Pancreas (tissue), 10 donors: ENCODE results near the gene STAG1. TPM values are rescaled to one million over a fixed set of nuclear protein-coding genes. Genes with fewer than 3 reads are reported as not detected.
"Not testable (repeated sequence)": the region's sequence is repeated elsewhere in the genome, so short reads cannot be mapped to it uniquely, and the experiment has no call there.

Experiments
- ATAC-seq, 4 donors: fragments of 200-7000 bp; cut with Tn5 transposase; one replicate each; pipeline versions ENCODE4 v1.8.0 to v1.9.1; 2020; ENCODE audit warnings: mild to moderate bottlenecking in 4 of 4, moderate library complexity in 4 of 4
- DNase-seq, 6 donors: peaks; one replicate each; pipeline ENCODE4 v3.0.0-alpha.2; 2020
- FAIRE-seq: peaks from 2 replicates; lab custom pipeline; 2012; peaks lifted over from hg19 to GRCh38; lab: Jason Lieb, UNC
- H3K27ac ChIP-seq, 4 donors: fragments of 200-600 bp; sonication (generic); 1 replicate in 3 of 4; 2 replicates in 1 of 4; pipeline versions ENCODE4 v1.5.0 to v1.8.0; 2020
- H3K27me3 ChIP-seq, 4 donors: fragments of 200-600 bp; one replicate each; pipeline ENCODE4 v1.8.0; 2021
- H3K36me3 ChIP-seq, 3 donors: fragments of 200-600 bp; sonication (generic) in 1 of 3; one replicate each; pipeline versions ENCODE4 v1.5.0 to v1.8.0; 2020 to 2021
- H3K4me1 ChIP-seq, 3 donors: fragments of 200-600 bp; one replicate each; pipeline ENCODE4 v1.8.0; 2021
- H3K4me3 ChIP-seq, 4 donors: fragments of 200-600 bp; sonication (generic) in 2 of 4; one replicate each; pipeline versions ENCODE4 v1.5.0 to v1.8.0; 2020 to 2021
- H3K9me3 ChIP-seq, 4 donors: fragments of 200-600 bp; one replicate each; pipeline ENCODE4 v1.8.0; 2021
- WGBS, 2 donors: extraction: QIAGEN DNeasy Blood & Tissue Kit; methylation state at CpG; one replicate each; pipeline ENCODE4 v1.1.7; 2013; 5-methylcytosine and 5-hydroxymethylcytosine counted together
- intact Hi-C, 3 donors: fragments of 100-400 bp; cut with DNase I; formaldehyde crosslinking; loops; one replicate each; pipeline versions ENCODE4 v1.11.1 to v1.14.2; 2022
- polyA plus RNA-seq, 2 donors: library from polyadenylated mRNA; stranded (reverse); fragments of 200-250 nt; gene quantifications; one replicate each; pipeline ENCODE4 v1.2.3, GENCODE V29; 2013
- total RNA-seq, 6 donors: library from RNA; stranded (reverse); fragmentation: NEBNext Ultra II Directional in 4 of 6; extraction: Animal tissue kit (Norgen Biotek cat#: 25700) in 4 of 6; gene quantifications; one replicate each; pipeline versions ENCODE4 v1.2.1 to v1.2.4, GENCODE V29; 2021 to 2023
- TF ChIP-seq, protein P1 (sequence below), 4 donors: fragments of 200-600 bp; sonication (generic) in 3 of 4; IDR thresholded peaks; one replicate each; pipeline versions ENCODE4 v1.5.0 to v1.8.0; 2021; ENCODE audit warnings: antibody characterized with exemption in 4 of 4
- donor health status: healthy with polysubstance abuse.
- donor health status: DM: no; HTN: no; CAD: no; lungs with moderate emphysema.
- donor health status: DM: no; HTN: no; CAD: no.
- donor health status: control.
- donor health status: control.
- donor health status: Bipolar disorder and iron deficiency.
- donor health status: DM: yes; HTN: yes; CAD: no.
- donor health status: DM: no; HTN: no; CAD: no.
- donor health status: DM: no; HTN: no; CAD: no.
- donor health status: DM: yes; HTN: yes; CAD: no.

Gene STAG1
- total and polyA plus RNA-seq, 8 donors: 6.8 to 24.1 (median 18.6) TPM

DNA sequence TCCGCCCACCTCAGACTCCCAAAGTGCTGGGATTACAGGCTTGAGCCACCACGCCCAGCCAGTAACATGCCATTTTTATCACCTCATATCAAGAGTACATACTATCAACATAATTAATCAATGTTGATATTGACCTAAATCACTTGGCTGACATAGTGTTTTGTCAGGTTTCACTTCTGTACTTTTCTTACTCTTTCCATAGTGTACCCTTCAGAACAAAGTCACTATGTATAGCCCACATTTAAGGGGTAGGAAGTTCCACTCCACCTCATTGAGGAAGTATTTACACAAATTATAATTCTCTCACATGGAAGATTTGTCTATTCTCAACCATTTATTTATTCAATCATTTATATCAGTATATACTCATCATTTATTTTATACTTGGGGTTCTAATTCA lies 145.2 kb downstream of the STAG1 start:
- 98 to 100% methylated on average over 2 of the region's 2 CpGs for WGBS, 2 donors
- TF ChIP-seq, protein P1, sequence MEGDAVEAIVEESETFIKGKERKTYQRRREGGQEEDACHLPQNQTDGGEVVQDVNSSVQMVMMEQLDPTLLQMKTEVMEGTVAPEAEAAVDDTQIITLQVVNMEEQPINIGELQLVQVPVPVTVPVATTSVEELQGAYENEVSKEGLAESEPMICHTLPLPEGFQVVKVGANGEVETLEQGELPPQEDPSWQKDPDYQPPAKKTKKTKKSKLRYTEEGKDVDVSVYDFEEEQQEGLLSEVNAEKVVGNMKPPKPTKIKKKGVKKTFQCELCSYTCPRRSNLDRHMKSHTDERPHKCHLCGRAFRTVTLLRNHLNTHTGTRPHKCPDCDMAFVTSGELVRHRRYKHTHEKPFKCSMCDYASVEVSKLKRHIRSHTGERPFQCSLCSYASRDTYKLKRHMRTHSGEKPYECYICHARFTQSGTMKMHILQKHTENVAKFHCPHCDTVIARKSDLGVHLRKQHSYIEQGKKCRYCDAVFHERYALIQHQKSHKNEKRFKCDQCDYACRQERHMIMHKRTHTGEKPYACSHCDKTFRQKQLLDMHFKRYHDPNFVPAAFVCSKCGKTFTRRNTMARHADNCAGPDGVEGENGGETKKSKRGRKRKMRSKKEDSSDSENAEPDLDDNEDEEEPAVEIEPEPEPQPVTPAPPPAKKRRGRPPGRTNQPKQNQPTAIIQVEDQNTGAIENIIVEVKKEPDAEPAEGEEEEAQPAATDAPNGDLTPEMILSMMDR (IDR thresholded peaks at IDR 0.05): no peak
- intact Hi-C loops: no loop called here
- Histone ChIP-seq H3K27ac (no peak overlapping the region), H3K27me3 (no peaks in the 10 kb centered on the region), H3K9me3 (no peaks in the 10 kb centered on the region), H3K4me3 (no peak overlapping the region), H3K4me1 (no peaks in the 10 kb centered on the region), H3K36me3 (peaks cover 0 to 4% (median 0%) of the 10 kb centered on the region in 3 donors)
- FAIRE-seq: no peak
- no peak for DNase-seq
- ATAC-seq: no peak

DNA sequence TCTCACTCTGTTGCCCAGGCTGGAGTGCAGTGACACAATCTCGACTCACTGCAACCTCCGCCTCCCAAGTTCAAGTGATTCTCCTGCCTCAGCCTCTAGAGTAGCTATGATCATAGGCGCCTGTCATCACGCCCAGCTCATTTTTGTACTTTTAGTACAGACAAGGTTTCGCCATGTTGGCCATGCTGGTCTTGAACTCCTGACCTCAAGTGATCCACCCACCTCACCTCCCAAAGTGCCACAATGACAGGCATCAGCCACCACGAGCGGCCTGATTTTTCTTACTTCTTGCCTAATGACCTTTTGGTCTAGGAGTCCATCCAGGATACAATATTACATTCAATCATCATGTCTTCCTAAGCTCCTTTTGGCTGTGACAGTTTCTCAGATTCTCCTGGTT lies 146.0 kb downstream of the STAG1 start:
- ATAC-seq, H3K9me3 ChIP-seq, H3K27me3 ChIP-seq, H3K27ac ChIP-seq, H3K4me3 ChIP-seq, H3K4me1 ChIP-seq, DNase-seq, intact Hi-C loops, H3K36me3 ChIP-seq, FAIRE-seq: not testable (repeated sequence)
- 96% methylated on average over 7 of the region's 7 CpGs for WGBS, 2 donors

DNA sequence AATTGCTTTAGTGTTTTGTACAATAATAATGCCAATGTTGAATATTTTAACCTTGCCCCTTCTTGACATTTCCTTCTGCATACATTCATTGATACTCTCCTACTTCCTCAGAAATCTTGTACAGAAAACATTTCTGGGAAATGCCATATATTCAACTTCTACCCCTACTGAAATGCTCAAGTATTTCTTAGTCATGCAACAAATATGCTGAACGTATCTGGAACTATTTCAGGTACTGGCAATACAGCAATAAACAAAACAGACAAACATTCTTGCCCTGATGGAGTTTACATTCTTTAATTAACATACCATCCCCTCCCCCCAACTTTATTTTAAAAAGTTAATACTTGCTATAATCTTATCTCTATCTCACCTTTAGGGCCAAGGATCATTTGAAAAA lies 147.2 kb downstream of the STAG1 start:
- intact Hi-C loops: no loop called here
- Histone ChIP-seq H3K27me3 (no peaks in the 10 kb centered on the region), H3K4me1 (no peaks in the 10 kb centered on the region), H3K36me3 (peaks cover 0 to 4% (median 0%) of the 10 kb centered on the region in 3 donors), H3K27ac (no peak overlapping the region), H3K4me3 (no peak overlapping the region), H3K9me3 (no peaks in the 10 kb centered on the region)
- WGBS, 2 donors: 67 to 74% methylated on average over 1 of the region's 1 CpG
- ATAC-seq (no peak), DNase-seq (no peak), FAIRE-seq (no peak)
- TF ChIP-seq, protein P1 (IDR thresholded peaks at IDR 0.05): no peak

DNA sequence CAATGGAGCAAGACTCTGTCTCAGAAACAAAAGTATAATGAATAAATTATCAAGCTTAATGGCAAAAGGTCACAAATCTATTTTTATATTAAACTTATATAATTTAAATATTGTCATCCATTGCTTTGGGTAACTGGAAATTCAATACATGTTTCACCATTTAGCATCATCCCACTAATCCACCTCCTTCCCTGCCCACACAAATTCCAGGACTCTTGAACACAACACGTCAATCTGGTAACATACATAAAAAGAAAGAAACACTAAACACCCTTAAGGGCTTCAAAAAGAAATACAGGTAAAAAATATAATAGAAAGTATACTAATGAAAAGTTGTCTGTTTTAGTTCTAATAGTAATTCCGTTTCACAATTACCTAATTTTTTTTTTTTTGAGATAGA lies 149.4 kb downstream of the STAG1 start:
- Histone ChIP-seq H3K4me1 (no peaks in the 10 kb centered on the region), H3K9me3 (no peaks in the 10 kb centered on the region), H3K4me3 (no peak overlapping the region), H3K27ac (no peak overlapping the region), H3K27me3 (no peaks in the 10 kb centered on the region), H3K36me3 (peaks cover 0 to 4% (median 0%) of the 10 kb centered on the region in 3 donors)
- FAIRE-seq (no peak), ATAC-seq (no peak), DNase-seq (no peak)
- WGBS, 2 donors: 90 to 93% methylated on average over 2 of the region's 2 CpGs
- TF ChIP-seq, protein P1 (IDR thresholded peaks at IDR 0.05): no peak
- intact Hi-C loops: no loop called here

DNA sequence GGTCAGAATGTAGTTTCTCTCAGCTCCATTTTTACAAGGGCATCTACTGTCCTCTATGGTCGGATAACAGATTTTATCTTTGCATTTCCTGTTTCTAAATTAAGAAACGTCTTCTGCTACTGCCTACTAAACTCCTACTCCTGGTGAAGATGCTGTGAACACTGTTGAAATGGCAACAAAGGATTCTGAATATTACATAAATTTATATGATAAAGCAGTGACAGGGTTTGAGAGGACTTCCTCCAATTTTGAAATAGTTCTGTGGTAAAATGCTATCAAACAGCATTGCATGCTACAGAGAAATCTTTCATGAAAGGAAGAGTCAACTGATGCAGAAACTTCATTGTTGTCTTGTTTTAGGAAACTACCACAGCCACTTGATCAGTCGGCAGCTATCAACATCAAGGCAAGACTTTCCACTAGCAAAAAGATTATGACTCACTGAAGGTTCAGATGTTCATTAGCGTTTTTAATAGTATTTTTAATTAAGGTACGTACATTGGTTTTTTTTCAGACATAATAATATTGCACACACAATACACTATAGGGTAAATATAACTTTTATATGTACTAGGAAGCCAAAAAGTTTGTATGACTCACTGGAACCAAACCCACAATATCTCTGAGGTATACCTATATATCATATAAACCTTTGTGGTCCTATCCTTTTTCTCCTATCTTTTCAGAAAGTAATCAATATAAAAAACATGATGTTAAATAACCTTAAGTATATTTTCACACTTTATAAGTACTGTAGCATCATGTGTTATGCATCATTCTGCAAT lies 156.1 kb downstream of the STAG1 start:
- no peaks in the 10 kb centered on the region for H3K4me1 ChIP-seq
- ATAC-seq (no peak), DNase-seq (no peak), FAIRE-seq (no peak)
- intact Hi-C loops: no loop called here
- no peaks in the 10 kb centered on the region for H3K27me3 ChIP-seq
- TF ChIP-seq, protein P1 (IDR thresholded peaks at IDR 0.05): no peak
- no peaks in the 10 kb centered on the region for H3K9me3 ChIP-seq
- no peak overlapping the region for H3K27ac ChIP-seq
- WGBS, 2 donors: 60 to 63% methylated on average over 5 of the region's 5 CpGs
- no peak overlapping the region for H3K4me3 ChIP-seq
- H3K36me3 ChIP-seq: no peaks in the 10 kb centered on the region
